H9 (cell line): ENCODE data around the gene CHD9. TPM values are rescaled to one million over a fixed set of nuclear protein-coding genes. Genes with fewer than 3 reads are reported as not detected.

Source experiments
- DNase-seq: peaks from one replicate; pipeline ENCODE4 v3.0.0-alpha.2; 2017
- H2AFZ ChIP-seq: one replicate; pipeline ENCODE4 v1.6.1; 2013; ENCODE audit warnings: mild to moderate bottlenecking, low read length, control low read depth, moderate library complexity
- H2AK5ac ChIP-seq: 2 replicates; pipeline ENCODE4 v1.6.1; 2013; ENCODE audit warnings: low read length, control low read depth, mixed read lengths; ENCODE audit not compliant: insufficient read length
- H2BK120ac ChIP-seq: one replicate; pipeline ENCODE4 v1.6.1; 2013; ENCODE audit warnings: low read depth, mild to moderate bottlenecking, low read length, control low read depth, inconsistent platforms; ENCODE audit not compliant: poor library complexity, severe bottlenecking
- H2BK12ac ChIP-seq: 2 replicates; pipeline ENCODE4 v1.6.1; 2013; ENCODE audit warnings: low read length, control low read depth, mixed read lengths, low read depth; ENCODE audit not compliant: insufficient read length
- H2BK15ac ChIP-seq: 2 replicates; pipeline ENCODE4 v1.6.1; 2013; ENCODE audit warnings: low read depth, low read length, control low read depth
- H2BK20ac ChIP-seq: one replicate; pipeline ENCODE4 v1.6.1; 2013; ENCODE audit warnings: low read depth, mild to moderate bottlenecking, low read length, control low read depth, inconsistent platforms; ENCODE audit not compliant: poor library complexity, severe bottlenecking
- H2BK5ac ChIP-seq: 2 replicates; pipeline ENCODE4 v1.6.1; 2013; ENCODE audit warnings: low read length, control low read depth, mixed read lengths; ENCODE audit not compliant: insufficient read length
- H3K14ac ChIP-seq: 2 replicates; pipeline ENCODE4 v1.6.1; 2013; ENCODE audit warnings: low read length, control low read depth; ENCODE audit not compliant: insufficient read depth
- H3K18ac ChIP-seq: 2 replicates; pipeline ENCODE4 v1.6.1; 2013; ENCODE audit warnings: low read depth, mild to moderate bottlenecking, mixed read lengths, low read length, control low read depth; ENCODE audit not compliant: insufficient read length
- H3K23ac ChIP-seq: 2 replicates; pipeline ENCODE4 v1.6.1; 2013; ENCODE audit warnings: low read length, control low read depth, mixed read lengths, low read depth; ENCODE audit not compliant: insufficient read length
- H3K23me2 ChIP-seq: 2 replicates; pipeline ENCODE4 v1.6.1; 2013; ENCODE audit warnings: low read depth, mild to moderate bottlenecking, mixed read lengths, low read length, control low read depth; ENCODE audit not compliant: insufficient read length, poor library complexity, severe bottlenecking
- H3K27ac ChIP-seq: 2 replicates; pipeline ENCODE4 v1.5.1; 2013; ENCODE audit warnings: low read length, control low read depth, mixed read lengths, low read depth; ENCODE audit not compliant: insufficient read length
- H3K27me3 ChIP-seq: 2 replicates; pipeline ENCODE4 v1.6.1; 2013; ENCODE audit warnings: low read length, control low read depth, inconsistent platforms; ENCODE audit not compliant: insufficient read depth
- H3K4ac ChIP-seq: 2 replicates; pipeline ENCODE4 v1.6.1; 2013; ENCODE audit warnings: low read depth, mild to moderate bottlenecking, control low read depth, inconsistent platforms, low read length, moderate library complexity
- H3K4me1 ChIP-seq: 2 replicates; pipeline ENCODE4 v1.6.1; 2013; ENCODE audit warnings: low read length, control low read depth, inconsistent platforms; ENCODE audit not compliant: insufficient read depth
- H3K4me2 ChIP-seq: 2 replicates; pipeline ENCODE4 v1.6.1; 2013; ENCODE audit warnings: low read length, control low read depth, mixed read lengths; ENCODE audit not compliant: insufficient read length, insufficient read depth
- H3K56ac ChIP-seq: 2 replicates; pipeline ENCODE4 v1.6.1; 2013; ENCODE audit warnings: low read depth, mild to moderate bottlenecking, mixed read lengths, low read length, control low read depth; ENCODE audit not compliant: insufficient read length
- H3K79me1 ChIP-seq: 2 replicates; pipeline ENCODE4 v1.6.1; 2013; ENCODE audit warnings: low read depth, mild to moderate bottlenecking, moderate library complexity, low read length, control low read depth, inconsistent platforms; ENCODE audit not compliant: insufficient read depth, poor library complexity, severe bottlenecking
- H3K79me2 ChIP-seq: 2 replicates; pipeline ENCODE4 v1.6.1; 2013; ENCODE audit warnings: low read length, control low read depth, inconsistent platforms; ENCODE audit not compliant: insufficient read depth
- H3K9ac ChIP-seq: 2 replicates; pipeline ENCODE4 v1.6.1; 2013; ENCODE audit warnings: low read length, control low read depth, mixed read lengths; ENCODE audit not compliant: insufficient read length; ENCODE audit errors: extremely low read depth
- H3K9me3 ChIP-seq: one replicate; pipeline ENCODE4 v1.6.1; 2013; ENCODE audit warnings: low read depth, low read length, inconsistent platforms; ENCODE audit not compliant: control insufficient read depth
- H3T11ph ChIP-seq: one replicate; pipeline ENCODE4 v1.6.1; 2013; ENCODE audit warnings: mild to moderate bottlenecking, low read length, control low read depth, inconsistent platforms
- H4K20me1 ChIP-seq: one replicate; pipeline ENCODE4 v1.6.1; 2013; ENCODE audit not compliant: control insufficient read depth, insufficient read length, insufficient read depth
- H4K5ac ChIP-seq: 2 replicates; pipeline ENCODE4 v1.6.1; 2013; ENCODE audit warnings: low read depth, mild to moderate bottlenecking, mixed read lengths, low read length, control low read depth; ENCODE audit not compliant: insufficient read length
- H4K8ac ChIP-seq: replicated peaks from 2 replicates; pipeline ENCODE4 v1.6.1; 2013; ENCODE audit warnings: low read length, control low read depth, mixed read lengths, low read depth; ENCODE audit not compliant: insufficient read length
- H4K91ac ChIP-seq: 2 replicates; pipeline ENCODE4 v1.6.1; 2013; ENCODE audit warnings: low read depth, mild to moderate bottlenecking, moderate library complexity, mixed read lengths, low read length, control low read depth; ENCODE audit not compliant: insufficient read length
- H3K27ac Mint-ChIP-seq, 3 experiments: 2 replicates in 2 of 3; 3 replicates in 1 of 3; pipeline ENCODE4 v1.8.0; 2020 to 2021; ENCODE audit warnings: mixed read lengths in 3 of 3, mild to moderate bottlenecking in 1 of 3, moderate library complexity in 1 of 3
- H3K27me3 Mint-ChIP-seq: 2 replicates; pipeline ENCODE4 v1.8.0; 2021; ENCODE audit warnings: low read depth, mild to moderate bottlenecking, moderate library complexity, mixed read lengths
- H3K36me3 Mint-ChIP-seq, 3 experiments: 2 replicates in 2 of 3; 3 replicates in 1 of 3; pipeline ENCODE4 v1.8.0; 2020 to 2021; ENCODE audit warnings: low read depth in 3 of 3, mixed read lengths in 3 of 3; ENCODE audit not compliant: insufficient read depth in 1 of 3
- H3K4me1 Mint-ChIP-seq, 2 experiments: 2 replicates each; pipeline ENCODE4 v1.8.0; 2020; ENCODE audit warnings: mixed read lengths in 2 of 2
- H3K4me3 Mint-ChIP-seq, 2 experiments: 2 replicates in 1 of 2; 3 replicates in 1 of 2; pipeline ENCODE4 v1.8.0; 2020 to 2021; ENCODE audit warnings: mild to moderate bottlenecking in 2 of 2, mixed read lengths in 2 of 2, moderate library complexity in 1 of 2
- H3K9me3 Mint-ChIP-seq, 2 experiments: 2 replicates in 1 of 2; 3 replicates in 1 of 2; pipeline ENCODE4 v1.8.0; 2020; ENCODE audit warnings: mild to moderate bottlenecking in 2 of 2, mixed read lengths in 2 of 2, moderate library complexity in 1 of 2
- CTCF ChIP-seq: fragments of 200-600 bp; sonication (generic); conservative IDR thresholded peaks from 3 replicates; pipeline ENCODE4 v1.8.0; 2021; ENCODE audit warnings: antibody characterized with exemption, mild to moderate bottlenecking
- WGBS: extraction: QIAGEN DNeasy Blood & Tissue Kit; methylation state at CpG from one replicate; pipeline ENCODE4 v1.1.7; 2013; ENCODE audit warnings: missing lambda C conversion rate, low lambda C conversion rate, mixed read lengths; ENCODE audit not compliant: insufficient read length; ENCODE audit errors: extremely low coverage; 5-methylcytosine and 5-hydroxymethylcytosine counted together
- total RNA-seq: library from RNA; stranded (reverse); gene quantifications from 2 replicates; pipeline ENCODE4 v1.2.1, GENCODE V29; 2021

Gene CHD9
- total RNA-seq, 1 experiment from 2014 or later = 46.2 TPM

DNA sequence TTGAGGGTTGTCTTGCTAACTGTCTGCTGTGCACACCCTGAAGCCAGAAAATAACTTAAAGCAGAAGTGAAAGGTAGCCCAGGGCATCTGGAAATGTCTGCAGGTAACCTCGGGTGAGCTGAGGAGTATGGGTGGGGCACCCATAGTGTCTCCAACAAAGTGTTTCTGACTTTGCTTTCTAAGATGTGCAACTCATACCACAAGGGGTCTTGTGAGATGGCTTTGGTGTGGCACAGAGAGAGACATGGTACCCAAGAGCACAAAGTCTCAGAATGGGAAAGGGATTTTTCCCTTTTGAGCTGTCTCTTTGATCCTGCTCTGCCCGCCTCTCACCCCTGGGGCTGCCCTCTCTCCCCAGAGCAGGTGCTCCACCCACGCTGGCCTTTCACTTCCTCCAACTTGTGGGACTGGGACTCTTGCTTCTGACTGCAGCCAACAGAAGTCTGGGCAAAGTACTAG lies 6.9 kb downstream of the CHD9 start:
- no peak overlapping the region for H3K23ac ChIP-seq
- no peaks in the 10 kb centered on the region for H3K4me1 ChIP-seq
- no peak overlapping the region for H2AK5ac ChIP-seq
- H3K23me2 ChIP-seq = no peaks in the 10 kb centered on the region
- Mint-ChIP-seq H3K4me1 (peaks cover 18 to 20% of the 10 kb centered on the region in 2 experiments), H3K4me3 (no peak overlapping the region; a peak in 1 of 5 replicates), H3K36me3 (peaks cover 0 to 4% (median 4%) of the 10 kb centered on the region in 3 experiments; a peak in 2 of 7 replicates), H3K27ac (peak overlapping the region in 2 of 3 experiments; percentile 11 to 88; a peak in 1 of 7 replicates), H3K9me3 (no peaks in the 10 kb centered on the region), H3K27me3 (no peaks in the 10 kb centered on the region)
- no peak for TF ChIP-seq CTCF
- WGBS = no CpG with 5 or more reads among the region's 3 CpGs
- H2BK15ac ChIP-seq = no peak overlapping the region
- H3K56ac ChIP-seq = no peak overlapping the region
- no peaks in the 10 kb centered on the region for H3K9me3 ChIP-seq
- no peak overlapping the region for H2BK12ac ChIP-seq
- H4K5ac ChIP-seq = no peak overlapping the region
- no peak overlapping the region for H3T11ph ChIP-seq
- no peak overlapping the region for H2BK5ac ChIP-seq
- H2AFZ ChIP-seq = no peak overlapping the region
- DNase-seq = no peak
- H3K4me2 ChIP-seq = no peak overlapping the region
- no peak overlapping the region for H3K9ac ChIP-seq
- no peak overlapping the region for H4K8ac ChIP-seq
- H4K91ac ChIP-seq = no peak overlapping the region
- no peak overlapping the region for H3K4ac ChIP-seq
- no peaks in the 10 kb centered on the region for H3K27me3 ChIP-seq
- H3K79me2 ChIP-seq = peaks cover 1% of the 10 kb centered on the region
- H4K20me1 ChIP-seq = no peaks in the 10 kb centered on the region
- H3K14ac ChIP-seq = no peak overlapping the region
- no peak overlapping the region for H2BK120ac ChIP-seq
- H3K18ac ChIP-seq = peak overlapping the region; percentile 13
- no peaks in the 10 kb centered on the region for H3K79me1 ChIP-seq
- no peak overlapping the region for H2BK20ac ChIP-seq
- no peak overlapping the region for H3K27ac ChIP-seq
